Stimulated activated CD4-positive, alpha-beta T cell treated with anti-CD3 and anti-CD28 coated beads, TNF-alpha, amount 100 ng/mL, for 48 hours (primary cell): ENCODE measurements around the gene TSPAN12.
"Not testable (repeated sequence)": the region's sequence is repeated elsewhere in the genome, so short reads cannot be mapped to it uniquely, and the experiment has no call there.

Experiments
- DNase-seq, 3 donors: peaks; one replicate each; pipeline ENCODE4 v3.0.0-alpha.2; 2020; ENCODE audit warnings: low read depth in 3 of 3

The TSPAN12 gene

DNA sequence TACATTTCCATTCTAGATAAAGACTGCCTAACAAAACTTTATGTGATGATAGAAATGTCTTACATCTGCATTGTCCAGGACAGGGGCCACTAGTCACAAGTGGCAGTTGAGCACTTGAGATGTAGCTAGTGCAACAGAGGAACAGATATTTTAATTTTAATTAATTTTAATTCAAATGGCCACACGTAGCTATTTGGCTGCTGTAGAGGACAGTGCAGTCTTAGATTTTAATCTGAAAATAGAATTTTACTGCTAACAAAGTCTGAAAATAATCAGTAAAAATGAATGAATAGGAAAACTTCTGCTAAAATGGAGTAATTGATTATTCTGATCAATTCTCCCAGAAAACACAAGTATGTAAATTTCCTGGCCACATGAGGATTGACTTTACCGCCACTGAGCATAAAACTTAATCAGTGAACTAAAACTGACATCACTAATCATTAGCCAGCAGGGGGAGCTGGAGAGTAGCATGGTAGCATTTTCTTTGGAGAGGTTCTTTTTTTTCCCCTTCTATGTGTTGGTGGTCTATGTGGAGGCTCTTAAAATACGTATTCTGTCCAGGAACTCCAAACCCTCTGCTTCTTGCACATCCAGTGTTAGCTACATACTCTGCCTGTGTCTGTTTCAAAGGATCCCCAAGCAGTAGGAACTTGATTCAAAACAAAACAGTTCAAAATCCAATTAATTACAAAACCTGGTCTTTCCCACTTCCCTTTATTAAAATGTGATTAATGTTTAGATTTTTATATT lies 52.1 kb downstream of the TSPAN12 start:
- peak in 2 of 3 donors; percentile 27 to 49 for DNase-seq

DNA sequence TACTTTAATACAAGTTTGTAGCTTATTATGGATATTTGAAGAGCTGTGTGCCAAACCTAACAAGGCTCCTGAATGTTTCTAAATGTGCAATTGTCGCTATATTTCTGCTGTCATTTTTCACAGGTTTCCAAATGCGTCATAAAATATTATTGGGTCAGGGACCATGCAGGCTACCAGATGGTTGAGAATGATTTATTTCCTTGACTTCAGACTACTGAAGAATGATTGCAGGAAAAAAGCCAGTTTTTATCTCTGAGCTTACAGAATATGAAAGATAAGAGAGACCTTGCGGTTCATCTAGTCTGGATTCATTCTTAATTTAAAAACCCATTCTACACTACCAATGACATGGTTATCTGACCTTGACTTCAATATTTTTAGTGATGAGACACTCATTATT lies 55.2 kb downstream of the TSPAN12 start:
- DNase-seq, result no peak

DNA sequence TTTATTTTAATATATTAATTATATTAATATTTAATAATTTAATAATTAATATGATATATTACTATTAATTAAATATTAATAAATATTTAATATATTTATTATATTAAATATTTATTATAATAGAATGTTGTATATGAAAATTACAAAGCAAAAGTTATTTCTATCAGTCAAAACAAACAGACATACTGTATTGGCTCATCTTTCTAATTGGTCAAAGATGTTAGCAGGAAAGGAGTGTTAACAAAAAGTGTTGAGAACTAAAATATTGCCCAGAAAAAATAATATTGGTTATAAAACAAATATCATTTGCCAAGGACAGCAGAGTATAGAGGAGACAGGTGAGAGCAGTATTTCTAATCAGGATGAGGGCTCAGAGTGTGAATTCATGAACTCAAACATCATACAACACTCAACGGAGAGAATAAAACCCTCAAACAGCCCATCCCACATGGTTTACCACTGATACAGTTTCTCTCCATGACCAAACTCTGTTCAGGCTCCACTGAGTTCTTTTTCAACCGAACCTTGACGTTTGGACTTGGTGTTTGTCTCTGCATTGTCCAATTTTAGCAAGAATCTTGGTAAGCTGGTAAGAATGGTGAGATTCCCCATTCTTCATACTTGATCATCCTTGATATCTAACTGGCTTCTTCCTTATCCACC lies 58.0 kb downstream of the TSPAN12 start:
- no peak for DNase-seq

DNA sequence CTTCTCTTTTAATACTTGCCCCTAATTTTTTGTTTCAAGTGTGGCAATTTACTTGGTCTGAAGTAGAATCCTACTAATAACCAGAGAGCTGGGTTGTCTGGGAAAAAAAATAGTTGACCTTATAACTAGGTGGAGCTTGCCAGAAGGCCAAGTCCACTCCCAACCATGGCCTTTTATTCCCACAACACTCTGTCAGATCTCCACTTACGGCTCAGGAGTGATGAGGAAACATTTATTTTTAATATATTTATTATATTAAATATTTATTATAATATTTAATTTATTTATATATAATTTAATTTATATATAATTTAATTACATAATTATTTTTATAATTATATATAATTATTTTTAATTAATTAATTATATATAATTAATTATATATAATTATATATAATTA lies 58.8 kb downstream of the TSPAN12 start:
- DNase-seq, result no peak

DNA sequence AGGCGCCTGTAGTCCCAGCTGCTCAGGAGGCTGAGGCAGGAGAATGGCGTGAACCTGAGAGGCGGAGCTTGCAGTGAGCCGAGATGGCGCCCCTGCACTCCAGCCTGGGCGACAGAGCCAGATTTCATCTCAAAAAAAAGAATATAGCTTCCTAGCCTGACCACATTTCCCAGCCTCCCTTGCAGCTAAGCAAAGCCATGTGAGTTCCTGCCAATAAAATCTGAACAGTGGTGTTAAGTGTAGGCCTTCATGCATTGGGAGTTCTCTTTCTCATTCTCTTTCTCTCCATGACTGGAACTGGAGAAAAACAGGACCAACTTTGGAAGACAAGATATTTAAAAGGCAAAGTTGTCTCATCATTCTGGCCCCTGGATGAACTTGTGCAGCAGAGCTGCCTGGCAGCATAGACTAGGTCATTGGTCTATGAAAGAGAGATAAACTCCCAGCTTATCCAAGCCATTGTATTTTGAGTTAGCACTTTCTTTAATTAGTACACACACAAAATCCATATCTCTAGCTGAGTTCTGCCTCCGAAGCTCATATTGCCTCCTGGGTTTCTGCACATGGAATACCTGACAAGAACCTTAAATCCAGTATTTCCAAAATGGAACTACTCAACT lies 60.8 kb downstream of the TSPAN12 start:
- no peak for DNase-seq

DNA sequence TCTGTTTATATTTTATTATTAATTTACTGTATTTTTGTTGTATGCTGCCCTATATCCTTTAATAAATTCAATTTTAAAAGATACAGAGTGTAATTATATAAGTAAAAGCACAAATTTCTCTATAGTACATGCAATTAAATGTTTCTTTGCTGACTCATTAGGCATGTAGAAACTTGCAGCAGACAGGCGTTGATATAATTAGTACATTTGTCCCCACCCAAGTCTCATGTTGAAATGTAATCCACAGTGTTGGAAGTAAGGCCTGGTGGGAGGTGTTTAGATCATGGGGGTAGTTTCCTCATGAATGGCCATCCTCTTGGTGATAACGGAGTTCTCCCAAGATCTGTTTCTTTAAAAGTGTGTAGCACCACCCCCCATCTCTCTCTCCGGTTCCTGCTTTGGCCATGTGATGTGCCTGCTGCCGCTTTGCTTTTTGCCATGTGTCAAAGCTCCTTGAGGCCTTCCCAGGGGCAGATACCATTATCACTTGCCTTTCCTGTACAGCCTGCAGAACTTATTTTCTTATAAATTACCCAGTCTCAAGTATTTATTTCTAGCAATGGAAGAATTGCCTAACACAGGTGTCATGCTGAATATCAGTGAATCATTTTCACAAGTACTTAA lies 63.7 kb downstream of the TSPAN12 start:
- no peak for DNase-seq

DNA sequence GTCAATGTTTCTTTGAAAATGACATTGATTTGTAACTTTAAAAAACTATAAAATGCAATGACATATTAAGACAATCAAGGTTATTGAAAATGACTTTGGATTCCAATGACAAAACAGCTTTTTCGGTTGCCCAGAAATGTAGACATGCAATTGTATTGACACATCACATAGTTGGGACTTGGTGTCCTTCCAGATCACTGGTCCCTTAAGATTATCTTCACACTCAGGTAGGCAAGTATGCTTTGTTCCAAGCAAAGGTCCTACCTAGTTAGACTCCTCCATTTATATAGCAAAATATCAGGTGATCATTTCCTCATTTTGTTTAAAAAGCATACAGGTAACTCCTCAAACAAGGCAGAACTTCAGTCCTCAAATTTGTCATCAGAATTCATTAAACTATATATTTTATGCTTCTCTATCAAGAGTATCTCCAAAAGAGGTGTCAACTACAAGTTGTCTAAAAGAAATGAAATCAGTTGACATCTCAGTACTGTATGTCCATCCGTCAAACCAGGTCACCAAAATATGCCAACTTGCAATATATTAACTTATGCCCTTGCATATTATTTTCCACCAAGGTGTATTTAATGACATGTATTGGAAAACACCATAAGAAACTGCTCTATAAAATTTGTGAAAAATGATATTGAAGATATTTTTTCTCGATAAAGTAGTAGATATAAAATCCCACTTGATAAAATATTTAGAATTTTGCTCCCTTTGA lies 64.6 kb downstream of the TSPAN12 start:
- no peak for DNase-seq

DNA sequence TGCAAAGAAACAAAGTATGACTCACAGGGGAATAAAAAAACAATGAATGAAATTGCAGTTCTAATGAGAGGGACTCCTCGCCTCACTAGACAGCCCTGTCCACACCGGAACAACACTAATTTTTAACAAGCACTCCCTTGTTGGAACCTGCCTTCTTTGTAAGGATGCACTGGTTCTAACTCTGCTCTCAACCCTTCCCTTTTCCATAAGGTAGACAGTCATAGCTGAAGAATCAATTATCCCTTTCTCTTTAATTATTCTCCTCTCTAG lies 65.1 kb downstream of the TSPAN12 start:
- no peak for DNase-seq

DNA sequence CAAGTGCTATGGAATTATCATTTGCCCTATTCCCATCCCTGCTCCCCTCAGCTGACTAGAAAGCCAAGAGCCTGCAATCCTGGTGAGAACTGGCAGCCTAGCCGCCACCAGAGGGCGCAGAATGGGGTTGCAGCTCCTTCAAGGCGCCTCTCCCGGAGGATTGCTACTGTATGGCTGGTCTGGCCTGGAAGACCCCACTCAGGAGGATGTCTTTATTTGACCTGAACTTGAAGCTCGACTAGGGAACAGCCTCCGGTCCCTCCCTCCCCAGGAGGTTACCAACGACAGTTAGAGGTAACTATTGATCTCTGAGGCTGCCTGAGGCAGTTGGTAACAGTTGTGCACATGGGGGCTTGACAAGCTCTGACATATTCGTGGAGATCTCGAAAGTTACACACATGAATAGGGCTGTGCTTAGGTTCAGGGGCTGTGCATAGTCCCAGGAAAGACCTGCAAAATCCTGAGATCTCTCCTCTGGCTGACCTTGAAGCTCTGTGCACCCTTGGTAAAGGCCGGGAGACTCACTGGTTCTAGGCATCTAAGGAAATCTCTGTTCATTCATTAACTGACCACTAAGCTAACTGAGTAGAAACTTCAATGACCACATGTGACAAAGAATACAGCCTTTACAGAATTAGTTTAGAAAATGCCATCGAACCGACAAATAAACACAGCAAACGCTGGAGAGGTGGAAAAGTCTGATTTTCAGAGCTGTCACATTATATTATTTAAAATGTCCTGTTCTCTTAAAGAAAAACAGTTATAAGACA lies 65.7 kb downstream of the TSPAN12 start:
- peak; percentile 31 to 63 (median 46) for DNase-seq

DNA sequence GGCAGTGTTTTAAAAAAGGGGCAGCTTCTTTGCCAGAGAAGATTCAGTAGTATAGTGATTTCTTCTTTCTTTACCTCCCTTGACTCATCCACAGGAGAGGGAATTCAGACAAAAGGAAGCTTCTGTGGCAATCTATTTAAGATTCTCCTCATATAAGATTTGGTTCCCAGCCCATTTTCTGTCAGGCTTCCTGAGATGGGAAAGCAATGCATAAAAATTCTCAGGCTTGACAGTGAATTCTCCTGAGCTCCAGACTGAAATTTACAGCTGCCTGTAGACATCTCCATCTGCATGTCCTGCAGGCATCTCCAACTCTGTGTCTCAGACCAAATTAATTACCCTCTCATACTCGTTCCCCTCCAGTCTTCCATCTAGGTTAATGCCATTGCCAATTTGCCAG lies 72.8 kb downstream of the TSPAN12 start:
- no peak for DNase-seq

DNA sequence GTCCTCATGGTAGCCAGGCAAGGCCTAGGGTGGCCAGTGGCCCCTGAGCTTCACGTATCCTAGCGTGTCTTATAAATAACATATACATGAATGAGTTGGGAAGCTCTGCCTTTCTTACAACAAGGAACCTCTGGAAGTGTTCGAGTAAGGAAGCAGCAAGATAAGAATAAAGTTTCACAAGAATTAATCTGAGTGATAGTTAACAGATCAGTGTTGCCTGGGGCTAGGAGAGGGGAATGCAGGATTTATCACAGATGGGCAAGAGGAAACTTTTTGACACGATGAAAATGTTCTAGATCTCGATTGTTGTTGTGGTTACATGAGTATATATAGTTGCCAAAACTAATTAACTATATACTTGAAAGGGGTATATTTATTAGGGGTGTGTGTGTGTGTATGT lies 74.2 kb downstream of the TSPAN12 start:
- no peak for DNase-seq

DNA sequence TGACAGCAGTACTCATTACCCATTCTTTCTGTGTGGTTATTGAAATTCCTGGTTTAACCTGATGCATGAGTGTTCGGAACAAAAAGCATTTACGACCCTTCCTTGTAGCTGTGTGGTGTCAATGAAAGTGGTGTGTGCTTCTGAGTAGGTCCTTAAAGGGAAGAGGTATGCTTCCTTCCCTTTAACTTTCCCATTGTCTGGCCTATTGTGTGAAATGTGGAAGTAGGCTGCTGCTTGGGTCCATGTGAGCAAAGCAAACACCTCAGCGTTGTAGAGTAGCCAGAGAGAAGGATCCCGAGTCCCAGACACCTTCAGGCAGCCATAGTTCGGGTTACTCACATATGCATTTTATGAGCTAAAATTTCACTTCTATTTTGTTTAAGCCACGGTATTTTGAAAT lies 74.7 kb downstream of the TSPAN12 start:
- no peak for DNase-seq

DNA sequence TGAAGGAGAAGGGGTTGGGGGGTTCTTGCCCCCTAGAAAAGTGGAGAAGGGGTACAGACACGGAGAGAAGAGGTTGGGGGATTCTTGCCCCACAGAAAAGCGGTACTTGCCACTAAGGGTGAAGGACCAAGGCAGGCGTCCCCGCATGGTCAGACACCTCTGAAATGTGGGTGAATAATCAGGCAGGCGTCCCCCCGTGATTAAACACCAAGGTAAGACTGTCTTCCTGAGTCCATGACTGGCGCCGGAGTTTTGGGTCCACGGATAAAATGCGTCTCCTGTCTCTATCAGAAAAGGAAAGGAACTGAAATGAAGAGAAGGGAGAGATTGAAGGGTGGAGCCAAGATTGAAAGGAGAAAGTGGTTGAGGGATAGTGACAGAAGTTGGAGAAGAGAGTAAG lies 76.0 kb downstream of the TSPAN12 start:
- DNase-seq, result not testable (repeated sequence)

DNA sequence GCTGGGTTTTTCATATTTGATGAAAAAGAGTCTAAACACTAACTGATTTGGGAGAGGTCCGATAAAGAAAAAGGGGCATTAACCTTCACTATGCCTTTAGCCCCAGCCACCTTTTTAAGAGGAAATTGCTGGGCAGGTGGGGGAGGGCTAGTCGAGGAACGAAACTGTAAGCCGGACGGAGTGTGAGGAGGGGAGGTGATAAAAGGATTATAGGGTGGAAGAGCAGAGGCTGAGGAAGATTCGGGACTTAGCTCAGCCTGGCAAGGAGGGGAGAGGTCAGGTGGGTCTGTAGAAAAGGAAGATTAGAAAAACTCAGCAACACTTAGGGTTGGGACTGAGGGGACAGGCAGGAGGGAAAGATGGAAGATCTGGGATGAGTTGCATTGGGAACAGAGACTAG lies 77.0 kb downstream of the TSPAN12 start:
- DNase-seq, result no peak

DNA sequence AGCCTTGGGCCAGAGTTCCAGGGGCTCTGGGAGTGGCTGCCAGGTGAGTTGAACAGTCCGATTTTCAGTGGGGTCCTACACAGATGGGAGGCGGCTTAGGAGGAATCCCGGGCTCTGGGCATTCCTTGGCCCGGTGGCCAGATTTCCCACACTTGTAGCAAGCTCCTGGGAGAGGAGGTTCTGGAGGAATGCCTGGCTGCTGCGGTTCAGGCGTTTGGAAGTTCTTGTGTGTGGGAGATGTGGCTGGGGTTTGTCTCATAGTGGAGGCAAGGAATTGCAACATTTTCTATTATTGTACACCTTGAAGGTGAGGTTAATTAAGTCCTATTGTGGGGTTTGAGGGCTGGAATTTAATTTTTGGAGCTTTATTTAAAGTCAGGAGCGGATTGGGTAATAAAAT lies 77.5 kb downstream of the TSPAN12 start:
- not testable (repeated sequence) for DNase-seq

DNA sequence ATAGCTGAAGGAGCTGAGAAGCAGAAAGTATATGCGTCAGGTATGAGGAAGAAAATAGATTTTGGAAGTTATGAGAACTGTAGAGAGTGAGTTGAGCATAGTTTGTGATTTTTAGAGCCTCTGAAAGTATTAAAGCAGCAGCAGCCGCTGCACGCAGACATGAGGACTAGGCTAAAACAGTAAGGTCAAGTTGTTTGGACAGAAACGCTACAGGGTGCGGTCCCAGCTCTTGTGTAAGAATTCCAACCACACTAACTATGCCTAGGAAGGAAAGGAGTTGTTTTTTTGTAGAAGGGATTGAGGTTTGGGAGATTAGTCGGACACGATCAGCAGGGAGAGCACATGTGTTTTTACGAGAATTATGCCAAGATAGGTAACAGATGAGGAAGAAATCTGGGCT lies 78.9 kb downstream of the TSPAN12 start:
- DNase-seq, result not testable (repeated sequence)

DNA sequence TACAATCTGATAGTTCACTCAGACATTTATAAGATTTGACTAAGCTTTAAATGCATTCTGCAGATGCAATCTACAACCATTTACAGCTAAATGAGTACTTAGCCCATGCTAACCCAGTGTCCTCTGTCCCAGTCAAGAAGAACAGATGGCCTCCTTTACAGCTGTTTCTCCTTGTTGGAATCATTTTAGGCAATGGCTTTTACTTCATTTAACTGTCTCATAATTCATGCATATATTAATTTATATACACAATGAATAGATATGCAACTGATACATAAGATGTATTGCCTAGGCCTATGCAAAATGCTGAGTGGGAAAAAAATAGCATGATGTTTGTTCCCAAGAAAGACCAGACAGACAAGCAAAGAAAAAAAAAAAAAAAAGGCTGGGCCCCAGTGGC lies 82.2 kb downstream of the TSPAN12 start:
- no peak for DNase-seq

DNA sequence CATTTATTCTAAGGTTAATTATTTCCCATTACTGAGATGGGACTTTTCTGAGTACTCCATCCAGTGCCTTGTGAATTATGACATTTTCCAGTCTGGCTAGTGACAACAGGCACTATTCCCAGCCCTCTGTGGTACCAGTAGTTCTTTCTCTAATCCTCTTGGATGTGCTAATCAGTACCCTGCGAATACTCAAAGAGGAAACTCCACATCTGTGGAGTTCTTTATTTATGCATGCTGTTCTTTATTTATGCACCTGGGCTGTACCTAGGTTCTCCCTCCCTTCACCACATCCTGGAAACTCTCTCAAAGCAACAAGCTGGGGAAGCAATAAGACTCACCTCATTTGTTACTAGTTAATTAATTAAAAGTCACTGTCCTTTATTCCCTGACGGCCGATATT lies 83.5 kb downstream of the TSPAN12 start:
- DNase-seq, result no peak

DNA sequence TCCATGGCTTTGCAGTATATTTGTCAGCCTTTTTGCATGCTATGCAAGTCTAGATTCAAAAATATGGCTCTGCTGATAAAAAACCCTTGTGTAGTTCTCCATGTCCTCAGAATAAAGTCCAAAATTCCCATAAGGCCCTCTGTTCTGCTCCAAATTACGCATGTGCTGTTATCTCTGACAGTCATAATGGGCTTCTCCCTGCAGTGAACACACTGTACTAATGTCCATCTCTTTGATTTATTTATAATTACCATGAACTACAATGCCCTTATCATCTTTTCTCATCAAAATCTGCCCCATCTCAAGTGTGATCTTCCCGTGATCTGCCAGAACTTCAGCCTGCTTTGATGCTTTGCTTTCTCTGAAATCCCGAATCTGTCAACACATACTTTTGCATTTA lies 87.7 kb downstream of the TSPAN12 start:
- no peak for DNase-seq

DNA sequence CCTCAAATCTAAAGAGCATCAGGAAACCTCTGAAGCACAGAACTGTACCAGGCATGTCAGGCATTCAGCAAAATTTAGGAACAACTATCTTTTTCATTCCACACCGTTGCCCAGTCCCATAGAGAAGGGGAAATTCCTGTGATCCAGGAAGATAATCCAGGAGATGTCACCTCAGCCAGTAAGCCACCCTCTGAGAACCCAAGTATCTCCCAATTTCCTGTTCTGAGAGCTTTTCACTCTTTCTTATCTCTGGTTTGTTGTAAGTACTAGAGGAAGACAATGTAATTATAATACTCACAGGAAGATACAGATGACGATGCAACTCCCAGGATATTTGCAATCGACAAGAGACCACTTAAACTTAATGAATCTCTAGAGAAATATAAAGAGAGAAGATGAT lies 97.1 kb downstream of the TSPAN12 start:
- DNase-seq, result no peak

DNA sequence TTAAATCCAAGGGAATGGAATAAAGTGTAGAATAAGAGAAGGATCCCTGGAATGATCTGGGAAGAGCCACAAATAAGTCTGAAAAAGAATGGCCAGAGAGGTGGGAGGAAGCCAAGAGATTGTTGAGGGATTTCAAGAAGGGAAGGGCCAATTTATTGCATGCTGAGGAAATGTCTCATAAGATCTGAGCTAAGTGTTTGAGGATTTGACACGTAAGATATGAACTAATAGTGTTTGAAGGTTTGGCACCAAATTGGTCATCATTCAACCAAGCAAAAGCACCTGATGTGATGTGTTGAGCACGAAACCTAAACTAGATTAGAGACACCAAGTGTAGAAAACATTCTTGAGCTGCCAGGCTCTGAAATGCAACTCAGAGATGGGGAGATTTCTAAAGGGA lies 97.9 kb downstream of the TSPAN12 start:
- no peak for DNase-seq

DNA sequence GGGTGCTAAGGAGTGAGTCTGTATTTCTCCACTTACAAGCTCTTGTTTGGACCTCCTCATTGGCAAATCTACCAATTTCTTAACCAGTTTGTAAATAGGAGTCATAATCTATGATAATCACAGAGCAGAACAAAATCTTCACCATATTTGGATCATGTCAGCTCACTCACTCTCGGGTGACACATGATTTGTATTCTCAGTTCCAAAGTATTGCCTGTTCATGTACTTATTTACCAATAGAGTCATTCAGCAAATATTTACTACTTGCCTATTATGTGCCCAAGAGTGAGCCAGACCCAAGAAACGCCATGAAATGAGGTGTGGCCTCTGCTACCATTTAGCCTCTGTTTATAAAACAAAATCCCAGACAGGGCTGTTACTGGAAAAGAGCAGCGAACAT lies 114.8 kb downstream of the TSPAN12 start:
- DNase-seq, result no peak
